Keratinocyte (primary cell): ENCODE data around the gene FHOD3.

Experiments
- EZH2 ChIP-seq: IDR thresholded peaks from one replicate; pipeline ENCODE4 v1.6.1; 2012; ENCODE audit warnings: inconsistent platforms, mild to moderate bottlenecking, low read length, moderate library complexity
- TF ChIP-seq, protein P1 (sequence below), 3 experiments: IDR thresholded peaks in 1 of 3; conservative IDR thresholded peaks in 1 of 3; optimal IDR thresholded peaks in 1 of 3; 2 replicates in 2 of 3; 3 replicates in 1 of 3; pipeline versions ENCODE3 to v1.5.1; 2011; ENCODE audit warnings: low read length in 3 of 3, mild to moderate bottlenecking in 3 of 3, moderate library complexity in 2 of 3, control low read depth in 1 of 3, inconsistent platforms in 1 of 3; ENCODE audit not compliant: insufficient read depth in 2 of 3; ENCODE audit errors: extremely low read depth in 1 of 3

DNA sequence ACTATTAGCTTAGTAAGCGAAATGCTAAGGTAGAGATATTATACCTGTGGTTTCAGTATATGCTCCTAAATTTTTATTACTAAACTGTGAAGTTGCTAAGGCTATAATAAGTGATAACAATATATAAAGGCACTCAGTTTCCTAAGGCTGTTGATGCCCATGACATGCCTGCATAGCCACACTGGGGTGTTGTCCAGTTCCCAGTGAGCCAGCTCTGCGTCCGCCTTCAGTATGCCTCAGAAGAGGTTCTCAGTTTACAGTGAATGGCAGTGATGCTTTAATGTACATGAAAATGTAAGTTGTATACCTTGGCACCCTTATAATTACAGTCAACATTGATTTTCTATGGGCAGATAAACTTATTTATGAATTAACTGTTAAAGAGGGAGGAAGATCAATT lies 7.2 kb downstream of the FHOD3 start:
- TF ChIP-seq, protein P1, sequence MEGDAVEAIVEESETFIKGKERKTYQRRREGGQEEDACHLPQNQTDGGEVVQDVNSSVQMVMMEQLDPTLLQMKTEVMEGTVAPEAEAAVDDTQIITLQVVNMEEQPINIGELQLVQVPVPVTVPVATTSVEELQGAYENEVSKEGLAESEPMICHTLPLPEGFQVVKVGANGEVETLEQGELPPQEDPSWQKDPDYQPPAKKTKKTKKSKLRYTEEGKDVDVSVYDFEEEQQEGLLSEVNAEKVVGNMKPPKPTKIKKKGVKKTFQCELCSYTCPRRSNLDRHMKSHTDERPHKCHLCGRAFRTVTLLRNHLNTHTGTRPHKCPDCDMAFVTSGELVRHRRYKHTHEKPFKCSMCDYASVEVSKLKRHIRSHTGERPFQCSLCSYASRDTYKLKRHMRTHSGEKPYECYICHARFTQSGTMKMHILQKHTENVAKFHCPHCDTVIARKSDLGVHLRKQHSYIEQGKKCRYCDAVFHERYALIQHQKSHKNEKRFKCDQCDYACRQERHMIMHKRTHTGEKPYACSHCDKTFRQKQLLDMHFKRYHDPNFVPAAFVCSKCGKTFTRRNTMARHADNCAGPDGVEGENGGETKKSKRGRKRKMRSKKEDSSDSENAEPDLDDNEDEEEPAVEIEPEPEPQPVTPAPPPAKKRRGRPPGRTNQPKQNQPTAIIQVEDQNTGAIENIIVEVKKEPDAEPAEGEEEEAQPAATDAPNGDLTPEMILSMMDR (optimal IDR thresholded peaks at IDR 0.05 in 1 of 3, IDR thresholded peaks at IDR 0.05 in 1 of 3, conservative IDR thresholded peaks at IDR 0.05 in 1 of 3; ENCODE audit: extremely low read depth in 1 of 3, insufficient read depth in 2 of 3, low read length in 3 of 3), result no peak
- no peak for TF ChIP-seq EZH2
